HG03439 (cell line): ENCODE results near the gene ROR2.

Experiments
- ATAC-seq: cut with Tn5 transposase; IDR thresholded peaks from one replicate; pipeline ENCODE4 v1.9.1; 2021; ENCODE audit warnings: mild to moderate bottlenecking, moderate library complexity; ENCODE audit not compliant: unreplicated experiment

The ROR2 gene

DNA sequence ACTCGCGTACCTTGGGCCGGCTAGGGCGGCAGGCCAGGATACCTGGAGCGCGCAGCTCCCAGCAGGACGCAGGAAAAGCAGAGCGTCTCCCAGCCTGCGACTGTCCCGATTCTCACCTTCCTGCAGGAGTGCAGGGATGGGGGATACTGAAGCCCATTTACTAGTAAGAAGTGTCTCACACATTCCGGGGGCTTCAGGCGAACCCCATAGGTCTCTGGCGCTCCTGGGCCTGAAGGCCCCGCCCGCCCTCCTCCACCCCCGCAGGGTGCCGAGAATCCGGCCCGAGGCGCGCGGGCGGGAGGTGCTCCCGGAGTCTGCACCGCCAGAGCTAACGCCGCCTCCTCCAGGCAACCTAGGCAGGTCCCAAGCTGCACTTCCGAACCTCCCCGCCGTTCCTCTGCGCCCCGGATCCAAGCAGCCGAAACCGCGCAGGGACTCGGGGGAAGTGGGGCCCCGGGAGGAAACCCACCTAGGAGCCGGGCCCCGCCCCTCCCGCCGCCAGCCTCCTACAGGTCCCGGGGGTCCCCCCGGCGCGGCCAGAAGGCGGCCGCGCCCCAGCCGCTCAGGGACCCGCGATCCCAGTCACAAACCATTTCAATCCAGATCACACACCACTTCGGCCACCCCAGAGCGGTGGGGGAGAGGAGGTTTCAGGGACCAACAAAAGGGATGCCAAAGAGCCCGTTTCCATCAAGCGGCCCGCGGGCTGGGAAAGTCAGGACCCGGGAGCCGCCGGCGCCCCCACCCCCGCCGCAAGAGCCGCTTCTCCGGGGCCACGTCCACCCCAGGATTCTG, 1.2 kb downstream of the ROR2 start:
- no peak for ATAC-seq

DNA sequence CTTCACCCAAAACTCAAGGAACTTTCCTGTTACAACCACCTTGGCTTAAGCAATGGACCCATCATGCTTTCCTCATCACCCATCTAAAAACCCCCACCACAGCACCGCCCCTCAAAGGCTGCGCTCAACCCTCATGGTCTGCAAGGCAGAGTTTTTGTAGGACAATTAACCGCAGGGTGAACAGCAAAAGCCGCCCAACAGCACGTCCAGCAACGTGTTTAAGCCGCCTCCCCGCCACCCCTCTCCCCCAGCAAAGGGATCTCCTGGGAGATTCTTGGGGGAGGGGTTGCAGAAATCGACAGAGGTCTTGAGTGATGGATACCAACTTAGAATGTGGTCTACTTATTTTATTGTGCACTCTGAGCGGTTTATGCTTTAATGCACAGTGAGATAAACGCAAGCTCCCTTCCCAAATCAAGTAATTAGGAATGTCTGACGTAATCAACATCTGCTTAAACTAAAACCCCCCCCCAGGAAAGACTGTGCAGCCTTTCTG, 1.9 kb downstream of the ROR2 start:
- ATAC-seq = no peak

DNA sequence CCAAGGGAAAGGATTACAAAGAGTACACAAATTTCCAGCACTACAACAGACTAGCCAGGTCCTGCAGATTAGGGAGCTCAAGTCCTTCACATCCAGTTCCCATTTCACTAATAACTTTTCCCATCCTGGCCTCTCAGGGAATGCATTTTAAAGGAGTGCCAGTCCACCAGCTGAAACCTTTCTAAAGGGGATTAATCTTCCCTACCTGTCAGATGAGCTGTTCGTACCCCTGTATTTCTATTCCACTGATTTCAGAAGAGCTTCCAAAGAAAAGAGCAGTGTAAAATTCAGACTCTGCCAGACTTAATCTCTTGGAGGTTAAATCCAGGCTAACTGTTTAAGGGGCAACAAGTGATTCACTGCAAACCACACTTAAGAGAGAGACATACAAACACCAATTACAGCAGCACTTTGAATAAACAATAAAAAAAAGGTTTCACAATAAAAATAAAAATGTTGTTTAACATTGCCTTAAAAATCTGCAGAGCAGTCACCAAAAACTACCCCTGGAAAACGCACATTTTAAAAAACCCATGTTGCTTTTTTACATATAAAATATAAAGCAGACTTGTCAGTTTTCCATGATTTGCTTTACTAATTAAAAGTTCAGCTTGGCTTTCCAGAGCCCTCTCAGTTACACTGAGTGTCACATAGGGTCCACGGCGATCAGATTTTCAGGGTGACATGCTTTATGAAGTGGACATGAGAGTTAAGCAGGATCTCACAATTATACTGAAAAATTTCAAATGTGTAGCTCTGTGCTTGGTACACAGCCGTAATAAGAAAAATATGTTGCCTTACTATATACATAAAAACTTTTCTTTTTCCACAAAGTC, 3.2 kb downstream of the ROR2 start:
- no peak for ATAC-seq

DNA sequence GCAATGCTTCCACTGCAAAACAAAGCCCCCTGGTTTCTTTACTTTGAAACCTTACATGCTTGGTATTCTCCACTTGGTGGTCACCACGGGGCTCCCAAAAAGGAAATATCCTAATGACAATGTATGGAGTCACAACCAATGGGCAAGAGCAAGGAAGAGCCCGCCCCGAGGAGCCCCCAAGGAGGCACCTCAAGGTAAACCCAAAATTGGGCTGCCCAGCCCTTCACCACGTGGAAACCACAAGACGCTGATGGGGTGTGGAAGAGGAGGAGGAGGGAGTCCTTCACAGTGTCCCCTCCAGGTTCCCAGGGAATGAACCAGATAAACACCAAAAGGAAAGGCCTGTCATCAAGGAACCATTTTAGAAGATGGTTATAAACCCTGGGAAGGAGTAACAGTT, 3.8 kb downstream of the ROR2 start:
- no peak for ATAC-seq

DNA sequence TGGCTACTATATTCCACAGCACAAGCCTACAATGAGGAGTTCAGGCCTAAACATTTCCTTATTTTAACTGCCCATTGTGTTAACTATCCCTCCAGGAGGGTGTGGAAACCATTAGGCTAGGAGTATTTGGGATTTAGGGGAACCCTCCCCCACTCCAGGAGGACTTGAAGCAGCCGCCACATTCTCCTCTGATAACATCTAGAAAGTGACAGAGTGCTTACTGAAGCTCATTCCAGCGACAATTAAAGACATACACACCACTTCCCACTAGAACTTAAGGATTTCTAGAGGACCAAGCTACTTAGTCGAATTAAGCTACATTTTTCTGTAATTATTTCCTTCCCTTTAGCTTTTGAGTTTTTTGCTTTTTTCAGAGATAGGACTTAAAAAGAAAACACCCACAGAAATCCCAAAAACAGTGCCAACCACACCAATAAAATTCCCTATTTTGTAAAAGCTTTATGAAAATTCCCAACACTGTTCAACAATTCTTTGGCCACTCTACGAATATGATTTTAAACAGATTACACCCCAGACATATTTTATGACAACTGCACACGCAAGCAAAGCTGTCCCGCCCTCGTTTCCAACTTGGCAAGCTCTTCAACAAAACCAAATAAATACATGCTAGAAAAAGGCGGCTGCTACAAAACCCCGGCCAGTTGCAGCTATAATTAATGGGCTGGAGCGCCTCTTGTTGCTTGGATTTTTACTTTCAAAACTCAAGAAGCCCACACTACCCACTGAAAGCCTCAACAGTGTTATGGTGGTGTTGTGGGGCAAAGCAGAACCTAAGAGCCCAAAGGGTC, 4.5 kb downstream of the ROR2 start:
- ATAC-seq = no peak

DNA sequence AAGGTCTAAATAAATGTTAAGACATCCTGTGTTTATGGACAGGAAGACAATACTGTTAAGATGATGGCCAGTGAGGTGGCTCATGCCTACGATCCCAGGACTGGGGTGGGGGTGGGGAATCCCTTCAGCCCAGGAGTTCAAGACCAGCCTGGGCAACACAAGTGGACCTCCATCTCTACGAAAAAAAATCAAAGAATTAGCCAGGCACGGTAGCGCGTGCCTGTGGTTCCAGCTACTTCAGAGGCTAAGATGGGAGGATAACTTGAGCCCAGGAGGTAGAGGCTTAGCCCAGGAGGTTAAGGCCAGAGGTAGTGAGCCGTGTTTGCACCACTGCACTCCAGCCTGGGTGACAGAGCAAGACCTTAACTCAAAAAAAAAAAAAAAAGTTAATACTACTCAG, 5.3 kb downstream of the ROR2 start:
- ATAC-seq = no peak

DNA sequence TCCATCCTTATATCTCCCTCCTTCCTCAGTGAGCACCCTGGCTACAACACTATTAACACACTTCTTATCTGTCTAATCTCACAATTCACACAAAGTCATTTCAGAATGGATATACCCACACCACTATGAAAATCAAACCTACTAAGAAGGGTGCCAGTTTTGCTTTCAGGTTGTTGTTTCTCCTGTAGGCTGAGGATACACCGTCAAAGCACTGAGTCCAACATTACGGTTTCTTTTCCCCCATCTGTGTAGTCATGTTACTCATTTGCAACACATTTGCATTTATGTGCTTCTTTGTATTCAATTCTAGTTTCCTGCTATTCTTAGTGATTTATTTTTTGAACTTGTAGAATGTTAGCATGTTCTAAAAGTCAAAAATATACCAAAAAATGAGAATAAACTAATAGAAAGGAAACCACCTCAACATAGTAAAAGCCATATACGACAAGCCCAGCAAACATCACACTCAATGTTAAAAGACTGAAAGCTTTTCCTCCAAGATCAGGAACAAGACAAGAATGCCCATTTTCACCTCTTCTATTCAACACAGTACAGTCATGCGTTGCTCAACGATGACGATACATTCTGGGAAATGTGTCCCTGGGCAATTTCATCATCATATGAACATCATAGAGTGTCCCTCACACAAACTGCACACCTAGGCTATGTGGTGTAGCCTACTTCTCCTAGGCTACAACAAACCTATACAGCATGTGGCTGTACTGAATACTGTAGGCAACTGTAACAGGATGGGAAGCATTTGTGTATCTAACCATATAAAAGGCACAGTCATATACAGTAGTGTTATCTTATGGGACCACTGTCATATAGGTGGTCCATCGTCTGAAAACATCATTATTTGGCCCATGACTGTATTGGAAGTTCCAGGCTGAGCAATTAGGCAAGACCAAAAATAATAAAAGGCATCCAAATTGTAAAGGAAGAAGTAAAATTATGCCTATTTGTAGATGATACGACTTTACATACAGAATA, 6.3 kb downstream of the ROR2 start:
- no peak for ATAC-seq

DNA sequence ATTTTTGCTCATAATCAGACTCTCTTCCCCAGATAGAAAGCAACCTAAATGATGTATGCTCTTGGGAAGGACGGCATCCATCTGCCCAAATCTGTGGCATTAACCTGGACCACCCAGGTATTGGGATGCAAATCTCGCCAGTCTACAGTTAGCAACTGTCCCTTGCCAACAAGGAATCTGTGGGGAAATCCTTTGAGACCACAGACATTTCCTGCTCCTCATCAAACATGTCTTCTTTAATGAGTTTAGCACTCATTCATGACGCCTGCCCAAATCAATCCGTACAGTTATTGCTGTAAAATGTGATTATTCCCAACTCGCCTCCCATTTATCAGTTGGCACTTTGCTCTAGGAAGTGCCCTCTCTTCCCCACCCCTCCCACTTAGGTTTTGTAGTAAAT, 7.8 kb downstream of the ROR2 start:
- ATAC-seq = no peak

DNA sequence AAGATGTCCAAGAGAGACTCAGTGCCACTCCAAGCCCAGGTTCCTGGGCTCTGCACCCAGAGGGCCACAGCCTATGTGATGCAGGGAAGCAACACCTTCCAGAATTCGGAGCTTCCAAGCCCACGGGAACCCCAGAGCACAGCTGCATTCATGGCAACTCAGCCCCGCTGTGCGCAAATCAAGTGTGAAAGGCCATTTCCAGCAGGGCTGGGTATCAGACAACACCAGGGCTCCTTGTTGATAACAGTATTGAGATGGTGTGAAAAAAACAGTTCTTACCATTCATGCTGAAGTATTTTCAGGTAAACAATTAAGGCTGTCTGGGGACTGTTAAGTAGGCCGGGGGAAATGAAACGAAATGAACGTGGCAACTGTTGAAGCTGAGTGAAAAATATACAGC, 10.1 kb downstream of the ROR2 start:
- no peak for ATAC-seq

DNA sequence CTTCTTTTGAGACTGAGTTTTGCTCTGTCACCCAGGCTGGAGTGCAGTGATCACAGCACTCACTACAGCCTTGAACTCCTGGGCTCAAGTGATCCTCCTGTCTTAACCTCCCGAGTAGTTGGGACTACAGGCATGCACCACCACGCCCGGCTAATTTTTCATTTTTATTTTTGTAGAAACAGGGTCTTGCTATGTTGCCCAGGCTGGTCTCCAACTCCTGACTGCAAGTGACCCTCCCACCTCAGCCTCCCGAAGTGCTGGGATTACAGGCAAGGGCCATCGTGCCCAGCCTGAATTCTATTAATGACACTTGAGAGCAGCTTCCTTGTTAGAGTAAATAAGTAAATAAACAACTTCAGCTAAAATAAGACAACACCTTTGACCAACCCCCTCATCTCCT, 12.3 kb downstream of the ROR2 start:
- no peak for ATAC-seq

DNA sequence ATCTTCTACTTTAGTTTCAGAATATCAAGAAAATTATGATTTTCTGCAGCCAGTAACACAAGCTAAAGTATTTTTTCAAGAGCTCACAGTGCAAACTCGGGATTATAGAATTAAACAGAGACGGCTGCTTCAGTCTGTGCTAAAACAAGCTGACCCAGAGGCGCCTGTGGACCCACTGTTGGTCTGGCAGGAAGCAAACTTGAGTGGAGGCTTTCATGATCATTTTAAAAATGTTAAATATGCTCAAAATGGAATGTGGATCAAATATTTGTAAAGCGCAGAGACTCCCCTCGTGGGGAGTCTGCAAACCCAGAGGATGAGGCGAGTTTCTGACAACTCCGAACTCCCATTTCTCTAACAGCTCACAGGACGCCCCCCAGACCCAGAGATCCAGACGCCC, 13.0 kb downstream of the ROR2 start:
- no peak for ATAC-seq

DNA sequence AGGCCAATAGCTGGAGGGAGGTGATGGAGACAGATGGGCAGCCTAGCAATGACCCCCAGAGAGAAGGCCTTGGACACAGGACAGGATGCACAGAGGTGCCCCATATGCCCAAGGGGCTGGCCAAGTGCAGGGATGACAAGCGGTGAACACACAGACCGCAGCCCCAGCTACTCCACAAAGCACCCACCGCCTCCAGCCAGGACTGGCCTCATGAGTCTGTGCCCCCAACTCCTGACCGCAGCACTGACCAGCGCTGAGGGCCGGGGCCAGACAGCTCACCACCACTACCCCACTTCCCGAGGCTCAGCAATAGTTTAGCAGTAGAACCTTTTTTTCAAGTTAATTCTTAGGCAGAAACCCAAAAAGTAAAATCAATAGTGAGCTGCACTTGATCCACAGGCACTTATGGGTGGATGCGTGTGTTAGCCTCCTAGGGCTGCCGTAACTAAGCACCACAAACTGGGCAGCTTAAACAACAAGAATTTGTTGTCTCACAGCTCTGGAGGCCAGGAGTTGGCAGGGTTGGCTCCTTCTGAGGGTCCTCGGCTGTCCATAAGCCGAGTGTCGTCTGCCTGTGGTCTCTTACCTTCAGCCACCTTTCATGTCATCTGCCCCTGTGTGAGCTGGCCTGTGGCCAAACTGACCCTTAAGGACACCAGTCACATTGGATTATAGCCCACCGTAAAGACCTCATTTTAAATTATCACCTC, 14.1 kb downstream of the ROR2 start:
- ATAC-seq = no peak

DNA sequence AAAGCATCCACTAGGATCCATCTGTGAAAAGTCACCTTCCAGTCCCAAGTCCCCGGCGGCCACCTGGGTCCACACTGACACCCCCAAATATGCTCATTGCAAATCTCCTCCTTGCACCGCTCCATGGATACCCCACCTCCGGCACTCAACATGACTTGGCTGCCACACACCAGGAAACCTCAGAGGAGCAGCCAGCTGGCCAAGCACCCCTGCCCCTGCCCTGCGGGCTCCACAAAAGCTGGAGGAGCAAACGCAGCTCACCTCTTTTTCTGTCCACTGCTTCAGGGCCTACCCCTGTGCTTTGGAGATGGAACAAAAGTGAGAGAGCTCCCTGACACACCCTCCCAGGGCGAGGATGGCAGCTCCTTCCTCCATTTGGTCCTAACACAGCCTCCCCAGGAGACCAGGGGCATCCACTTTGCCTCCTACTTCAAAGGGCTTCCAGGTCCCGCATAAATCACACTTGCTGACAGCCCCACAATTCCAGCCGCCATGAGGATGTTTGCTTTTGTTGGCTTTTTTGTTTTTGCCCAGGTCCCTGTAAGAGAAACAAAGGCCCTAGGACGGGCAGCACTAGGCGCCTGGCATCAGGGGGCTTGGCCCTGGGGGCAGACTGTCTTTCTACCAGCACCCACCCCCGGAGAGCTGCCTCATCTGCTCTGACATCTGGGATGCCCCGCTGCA, 14.8 kb downstream of the ROR2 start:
- no peak for ATAC-seq

DNA sequence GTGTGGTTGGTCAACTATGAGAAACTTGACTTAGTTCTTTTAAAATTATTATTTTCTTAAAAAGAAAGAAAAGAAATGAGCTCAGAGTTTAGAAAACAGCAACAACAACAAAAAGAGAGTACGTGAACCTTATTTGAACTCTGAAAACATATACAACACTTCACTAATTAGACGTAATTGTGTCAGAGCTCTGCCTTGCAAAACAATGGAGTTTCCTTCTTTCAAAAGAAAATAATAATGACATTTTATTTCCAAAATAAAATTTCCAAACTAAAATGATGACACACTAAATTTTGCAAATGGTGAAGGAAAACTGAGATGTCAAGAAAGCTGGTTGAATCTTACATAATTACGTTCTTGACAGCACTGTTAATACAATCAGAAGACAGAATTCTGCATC, 15.4 kb downstream of the ROR2 start:
- no peak for ATAC-seq

DNA sequence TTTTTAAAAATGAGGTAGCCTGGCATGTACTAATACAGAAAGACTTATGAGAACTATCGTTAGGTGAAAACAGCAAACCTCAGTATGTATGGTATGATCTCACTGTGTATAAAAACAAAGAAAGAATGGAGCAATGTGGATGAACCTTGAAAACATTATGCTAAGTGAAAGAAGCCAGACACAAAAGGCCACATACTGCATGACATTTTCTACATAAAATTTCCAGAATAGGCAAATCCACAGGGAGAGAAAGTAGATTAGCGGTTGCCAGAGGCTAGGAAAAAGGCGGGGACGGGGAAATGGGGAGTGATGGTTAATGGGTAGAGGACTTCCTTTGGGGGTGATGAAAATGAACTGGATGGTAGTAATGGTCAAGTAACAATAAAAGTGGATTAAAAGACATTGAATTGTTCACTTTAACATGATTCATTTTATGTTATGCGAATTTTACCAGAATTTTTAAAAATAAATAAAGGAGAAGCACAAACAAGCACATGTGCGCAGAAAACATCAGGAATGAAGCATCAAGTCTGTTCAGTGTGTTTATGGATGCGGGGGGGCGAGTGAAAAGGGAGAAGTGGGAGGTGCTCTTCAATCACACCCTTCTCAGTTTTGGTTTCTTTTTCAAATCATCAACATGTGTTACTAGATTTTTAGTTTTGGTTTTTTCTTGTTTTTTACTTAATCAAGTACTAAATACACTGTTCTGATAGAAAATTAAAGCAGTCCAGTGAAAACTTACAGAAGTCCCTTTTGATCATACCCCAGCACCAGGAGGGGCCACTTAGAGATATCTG, 16.3 kb downstream of the ROR2 start:
- no peak for ATAC-seq

DNA sequence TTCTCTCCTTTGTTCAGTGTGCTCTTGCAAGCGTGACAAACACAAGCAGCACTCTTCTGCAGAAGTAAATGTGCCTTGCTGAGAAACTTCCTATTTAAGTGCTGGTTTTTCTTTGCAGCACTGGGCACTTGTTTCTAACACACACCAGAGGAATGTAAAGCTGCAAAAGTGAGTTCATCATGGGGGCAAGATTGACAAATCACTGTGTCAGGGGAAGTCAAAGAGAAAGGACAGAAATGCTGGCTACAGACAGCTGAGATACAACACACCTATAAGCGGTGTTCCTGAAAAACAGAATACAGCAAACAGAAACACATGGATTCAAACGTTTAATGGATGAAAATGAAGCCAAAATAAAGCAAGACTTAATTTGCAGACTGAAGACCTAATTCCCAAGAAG, 19.6 kb downstream of the ROR2 start:
- no peak for ATAC-seq

DNA sequence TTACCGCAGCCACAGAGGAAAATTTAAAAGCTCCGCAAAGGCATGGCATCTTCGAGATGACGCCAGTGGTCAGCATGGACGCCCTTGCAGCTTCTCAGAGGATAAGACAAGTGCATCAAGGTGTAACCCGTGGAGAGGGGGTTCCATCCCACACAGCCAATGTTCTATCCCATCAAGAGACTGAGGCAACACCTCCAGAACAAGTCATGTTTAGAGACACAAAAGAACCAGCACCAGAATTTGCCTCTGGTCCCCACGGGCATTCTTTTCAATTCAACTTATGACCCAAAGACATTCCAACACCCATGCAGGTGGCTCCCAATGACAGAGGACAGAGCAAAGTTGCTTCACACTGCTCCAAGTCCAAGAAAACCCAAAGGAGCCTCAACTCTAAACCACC, 20.7 kb downstream of the ROR2 start:
- ATAC-seq = no peak

DNA sequence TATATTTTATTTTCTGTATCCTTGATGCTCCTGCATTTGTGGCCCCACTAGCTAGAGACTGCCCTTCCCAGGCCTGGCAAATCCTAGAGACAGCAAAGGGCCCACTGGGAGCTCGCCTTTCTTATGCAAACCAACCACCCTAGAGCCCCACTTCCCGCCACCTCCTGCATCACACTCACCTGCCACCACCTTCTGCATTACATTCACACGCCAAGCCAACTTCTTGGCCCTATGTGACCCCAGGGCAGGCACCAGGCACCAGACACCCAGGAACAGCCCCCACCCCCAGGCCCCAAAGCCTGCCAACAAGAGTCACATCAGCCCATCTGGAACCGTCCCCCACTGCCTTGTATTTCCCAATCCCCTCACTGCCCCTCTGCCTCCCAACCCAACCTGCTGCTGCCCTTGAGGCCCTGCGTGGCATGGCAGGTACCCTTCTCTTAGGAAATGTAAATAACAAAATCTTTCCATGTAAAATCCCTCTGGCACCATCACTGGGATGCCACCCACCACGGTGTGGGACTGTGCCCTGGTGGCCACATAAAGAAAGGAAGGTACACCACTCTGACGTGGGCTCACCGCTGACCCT, 22.0 kb downstream of the ROR2 start:
- ATAC-seq = no peak
